Jurkat, Clone E6-1 (cell line): ENCODE data around the gene UST.
"Not testable (repeated sequence)": the region's sequence is repeated elsewhere in the genome, so short reads cannot be mapped to it uniquely, and the experiment has no call there.

Experiments
- DNase-seq: peaks from one replicate; pipeline ENCODE4 v3.0.0-alpha.2; 2011; ENCODE audit warnings: low read depth, low spot score
- H3K4me3 ChIP-seq: 2 replicates; pipeline ENCODE4 v1.5.1; 2011; ENCODE audit warnings: mild to moderate bottlenecking, low read length, control low read depth, moderate library complexity

Gene UST

DNA sequence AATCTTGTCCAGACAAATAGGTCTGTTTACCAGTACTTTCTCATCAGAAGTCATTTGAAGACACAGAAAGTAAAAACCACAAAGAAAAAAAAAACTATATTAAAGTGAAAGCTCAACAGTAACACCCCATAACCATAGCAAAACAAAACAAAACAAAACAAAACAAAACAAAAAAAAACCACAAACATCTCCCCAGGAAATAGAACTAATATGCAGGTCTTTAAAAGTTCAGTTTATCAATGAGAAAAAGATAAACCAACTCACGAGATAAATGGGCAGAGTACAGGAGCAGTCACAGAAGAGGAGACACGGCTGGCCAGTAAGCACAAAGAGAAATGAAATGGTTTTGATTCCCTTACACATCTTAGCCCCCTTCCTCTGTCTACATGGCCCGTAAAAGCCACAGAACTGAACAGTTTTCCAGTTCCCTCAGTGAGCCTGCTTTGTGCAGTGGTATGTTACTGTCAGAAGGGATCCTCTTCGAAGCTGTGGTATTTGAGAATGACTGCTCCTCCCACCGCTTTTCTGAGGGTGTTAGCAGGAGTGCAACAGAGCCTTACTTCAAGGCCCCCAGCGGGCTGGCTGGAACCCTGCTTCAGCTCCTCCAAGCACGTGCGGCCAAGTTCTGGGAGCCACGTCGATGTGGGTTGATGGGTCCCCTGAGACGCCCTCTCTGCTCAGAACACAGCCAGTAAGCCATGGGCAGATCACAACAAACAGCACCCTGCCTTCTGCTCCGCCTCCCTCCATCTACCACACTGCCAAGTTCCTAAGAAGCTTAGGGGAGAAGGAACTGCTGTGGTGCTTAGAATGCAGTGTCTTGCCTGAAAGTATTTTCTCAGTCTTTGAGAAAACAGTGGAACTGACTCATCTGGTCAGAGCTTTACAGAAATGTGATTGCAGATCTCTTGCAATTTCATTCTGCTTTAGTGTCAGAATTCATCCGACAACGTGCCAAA lies 14.0 kb downstream of the UST start:
- peak; percentile 84 for DNase-seq
- H3K4me3 ChIP-seq = peak overlapping the region; percentile 35

DNA sequence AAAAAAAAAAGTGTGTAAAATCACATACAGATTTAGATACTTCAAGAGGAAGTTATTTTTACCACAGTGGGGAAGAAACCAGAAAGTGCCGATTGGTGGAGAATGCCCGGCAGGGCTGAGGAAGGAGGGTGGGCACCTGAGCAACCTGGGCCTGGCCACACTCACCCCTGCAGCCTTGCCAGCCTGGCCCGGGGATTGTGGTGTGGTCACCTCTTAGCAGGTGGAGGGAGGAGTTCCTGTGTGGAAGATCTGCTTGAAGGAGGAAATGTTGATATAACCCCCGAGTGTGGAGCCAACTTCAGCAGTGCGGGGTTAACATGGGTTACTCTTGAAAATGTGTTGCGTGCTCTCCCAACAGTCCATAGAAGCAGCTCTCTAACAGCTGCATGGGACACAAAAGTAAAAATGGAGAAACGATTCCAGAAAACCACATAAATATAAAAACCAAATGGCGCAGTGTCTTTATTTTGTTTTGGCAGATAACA lies 14.7 kb downstream of the UST start:
- DNase-seq = peak; percentile 75
- peak overlapping the region; percentile 35 for H3K4me3 ChIP-seq

DNA sequence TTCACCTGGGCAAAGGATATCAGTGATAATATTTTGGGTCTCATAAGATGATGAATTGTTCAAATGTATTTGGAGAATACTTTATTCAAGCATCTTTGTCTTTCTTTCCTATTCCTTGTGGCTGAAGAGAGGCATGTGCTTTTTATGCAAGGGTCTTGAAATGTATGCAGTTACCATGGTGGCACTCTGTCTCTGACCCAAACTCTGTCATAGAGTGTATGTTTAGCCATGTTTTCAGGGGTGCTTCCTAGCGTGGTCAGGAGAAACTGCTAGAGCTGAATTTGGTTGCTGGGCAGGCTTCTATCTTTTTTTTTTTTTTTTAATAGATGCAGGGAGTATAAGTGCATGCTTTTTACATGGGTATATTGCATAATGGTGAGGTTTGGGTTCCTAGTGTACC lies 15.4 kb downstream of the UST start:
- DNase-seq = no peak
- no peak overlapping the region for H3K4me3 ChIP-seq

DNA sequence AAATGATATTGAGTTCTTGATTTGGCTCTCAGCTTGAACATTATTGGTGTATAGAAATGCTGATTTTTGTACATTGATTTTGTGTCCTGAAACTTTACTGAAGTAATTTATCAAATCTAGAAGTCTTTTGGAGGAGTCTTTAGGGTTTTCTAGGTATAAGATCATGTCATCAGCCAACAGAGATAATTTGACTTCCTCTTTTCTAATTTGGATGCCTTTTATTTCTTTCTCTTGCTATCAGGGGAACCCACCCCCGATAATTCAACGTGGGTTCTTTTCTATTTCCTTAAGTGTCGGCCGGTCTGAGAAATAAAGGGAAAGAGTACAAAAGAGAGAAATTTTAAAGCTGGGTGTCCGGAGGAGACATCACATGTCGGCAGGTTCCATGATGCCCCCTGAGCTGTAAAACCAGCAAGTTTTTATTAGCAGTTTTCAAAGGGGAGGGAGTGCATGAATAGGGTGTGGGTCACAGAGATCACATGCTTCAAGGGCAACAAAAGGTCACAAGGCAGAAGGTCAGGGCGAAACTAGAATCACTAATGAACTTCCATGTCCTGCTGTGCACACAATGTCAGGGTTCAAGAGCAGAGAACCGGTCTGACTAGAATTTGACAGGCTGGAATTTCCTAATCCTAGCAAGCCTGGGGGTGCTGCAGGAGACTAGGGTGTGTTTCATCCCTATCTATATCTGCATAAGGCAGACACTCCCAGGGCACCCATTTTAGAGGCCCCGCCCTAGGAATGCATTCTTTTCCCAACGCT lies 17.6 kb downstream of the UST start:
- not testable (repeated sequence) for DNase-seq, H3K4me3 ChIP-seq

DNA sequence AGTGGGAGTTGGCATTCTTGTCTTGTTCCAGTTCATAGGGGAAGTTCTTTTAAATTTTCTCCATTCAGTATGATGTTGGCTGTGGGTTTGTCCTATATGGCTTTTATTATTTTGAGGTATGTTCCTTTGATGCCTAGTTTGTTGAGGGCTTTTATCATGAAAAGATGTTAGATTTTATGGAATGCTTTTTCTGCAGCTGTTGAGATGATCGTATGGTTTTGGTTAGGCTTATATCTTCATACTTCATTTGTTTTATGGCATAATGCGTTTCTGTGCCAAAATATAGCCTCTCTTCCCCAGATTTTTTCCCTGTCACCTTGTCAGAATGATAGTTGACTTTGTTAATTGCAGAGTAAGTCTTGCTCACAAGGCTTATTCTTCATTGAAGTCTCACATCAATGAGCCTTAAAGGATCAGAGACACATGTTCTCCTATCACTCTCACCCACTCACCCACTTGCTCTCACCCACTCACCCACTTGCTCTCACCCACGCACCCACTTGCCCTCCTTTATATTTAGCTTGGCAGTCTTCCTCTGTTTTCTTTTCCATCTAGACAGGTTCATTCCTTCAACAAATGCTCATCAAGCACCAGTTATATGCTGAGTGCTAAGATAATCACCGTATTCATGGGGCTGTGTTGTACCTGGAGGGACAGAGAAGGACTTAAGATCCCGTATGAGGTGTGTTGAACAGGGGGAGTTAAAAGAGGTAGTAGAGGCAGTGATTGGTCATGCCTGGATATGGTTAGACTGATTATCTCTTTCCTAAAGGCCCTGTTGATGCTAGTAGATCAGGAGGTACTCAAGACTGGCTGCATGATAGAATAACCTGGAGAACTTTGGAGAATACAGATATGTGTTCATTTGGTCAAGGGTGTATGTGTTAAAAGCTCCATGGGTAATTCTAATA lies 19.3 kb downstream of the UST start:
- H3K4me3 ChIP-seq = no peak overlapping the region
- no peak for DNase-seq

DNA sequence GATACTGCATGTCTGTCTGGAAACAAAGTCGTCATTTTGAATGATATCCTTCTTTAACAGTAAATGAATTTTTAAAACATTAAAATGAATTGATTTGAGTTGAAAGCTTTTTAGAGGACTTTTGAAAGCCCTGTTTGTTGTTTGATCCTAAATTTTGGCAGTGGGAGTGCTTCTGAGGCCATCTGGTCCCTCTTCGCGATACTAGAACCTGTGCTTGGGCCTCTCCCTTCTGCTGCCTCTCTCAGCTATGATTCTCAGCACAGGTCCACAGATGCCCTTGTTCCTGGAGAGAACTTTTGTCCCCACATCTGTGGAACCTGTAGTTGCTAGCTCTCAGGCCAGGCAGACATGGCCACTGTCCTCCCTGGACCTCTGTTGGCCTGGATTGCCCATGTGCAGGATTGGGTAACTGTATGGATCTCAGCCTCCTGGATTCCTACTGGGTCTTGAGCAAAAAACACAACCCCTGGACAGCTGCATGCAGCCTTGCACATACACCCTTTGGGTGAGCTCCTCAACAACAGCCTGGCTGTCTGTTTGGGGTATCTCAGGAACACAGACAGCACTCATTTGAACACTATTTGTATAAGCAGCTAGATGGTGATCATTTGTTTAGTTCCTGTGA lies 21.9 kb downstream of the UST start:
- H3K4me3 ChIP-seq = no peak overlapping the region
- no peak for DNase-seq

DNA sequence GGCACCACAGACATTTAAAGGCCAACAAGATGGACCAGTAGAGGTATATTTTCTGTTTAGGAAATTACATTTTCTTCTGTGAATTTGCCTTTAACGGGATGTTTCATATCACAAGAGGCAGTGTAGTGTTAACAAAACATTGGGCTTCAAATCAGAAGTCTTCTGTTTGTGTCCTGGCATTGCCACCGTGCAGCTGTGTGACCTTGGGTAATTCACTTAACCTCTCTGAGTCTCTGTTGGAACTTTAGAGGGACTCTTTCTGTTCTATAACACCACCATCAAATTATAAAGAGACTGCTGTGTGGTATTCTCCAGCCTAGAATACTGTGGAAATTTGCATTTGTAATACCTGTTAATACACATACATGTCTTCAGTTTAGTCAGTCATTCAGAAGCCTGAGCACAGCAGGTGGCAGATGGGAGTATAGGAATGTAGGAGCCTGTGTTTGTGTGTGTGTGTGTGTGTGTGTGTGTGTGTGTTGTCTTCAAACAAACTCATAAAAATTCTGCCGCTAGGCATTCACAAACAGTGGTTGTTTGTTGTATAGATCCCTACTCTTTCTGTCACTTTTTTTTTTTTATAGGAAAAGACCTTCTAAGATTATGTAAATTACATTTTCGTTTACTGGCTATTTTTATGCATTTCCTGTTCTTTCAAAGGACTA lies 22.6 kb downstream of the UST start:
- no peak overlapping the region for H3K4me3 ChIP-seq
- DNase-seq = no peak

DNA sequence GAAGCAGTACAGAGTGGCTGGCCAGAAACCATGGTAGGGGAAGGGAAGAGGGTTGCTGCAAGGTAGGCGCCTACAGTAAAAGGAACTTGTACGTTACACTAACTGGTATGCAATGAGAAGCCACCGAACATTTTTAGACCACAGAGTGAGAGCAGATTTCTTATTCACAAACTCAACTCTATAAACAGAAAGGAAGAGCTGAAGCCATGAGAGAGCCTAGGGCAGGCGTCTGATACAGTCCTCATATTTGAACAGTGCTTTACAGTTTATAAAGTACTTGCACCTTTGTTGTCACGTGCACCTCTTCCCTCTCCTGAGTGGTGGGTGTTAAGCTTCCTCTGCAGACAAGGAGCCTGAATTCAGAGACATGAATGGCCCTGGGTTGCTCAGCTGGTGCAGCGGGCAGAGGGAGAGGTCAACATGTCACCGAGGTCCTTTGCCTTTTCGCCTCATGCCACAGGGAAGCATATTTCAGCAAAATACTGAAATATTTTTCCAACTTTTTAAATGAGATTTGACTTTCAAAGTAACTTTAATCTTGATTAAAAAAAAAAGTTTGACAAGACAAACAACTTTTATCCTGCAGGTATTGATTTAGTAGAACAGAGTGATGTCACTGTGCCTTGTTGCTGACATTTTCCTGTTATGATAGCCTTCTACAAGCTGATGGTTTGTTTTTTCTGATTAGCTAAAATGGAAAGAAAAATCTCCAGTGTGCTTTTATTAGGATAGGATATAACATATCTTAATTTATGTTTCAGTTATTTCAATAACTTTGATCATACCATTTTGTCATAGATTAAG lies 23.8 kb downstream of the UST start:
- peak; percentile 70 for DNase-seq

DNA sequence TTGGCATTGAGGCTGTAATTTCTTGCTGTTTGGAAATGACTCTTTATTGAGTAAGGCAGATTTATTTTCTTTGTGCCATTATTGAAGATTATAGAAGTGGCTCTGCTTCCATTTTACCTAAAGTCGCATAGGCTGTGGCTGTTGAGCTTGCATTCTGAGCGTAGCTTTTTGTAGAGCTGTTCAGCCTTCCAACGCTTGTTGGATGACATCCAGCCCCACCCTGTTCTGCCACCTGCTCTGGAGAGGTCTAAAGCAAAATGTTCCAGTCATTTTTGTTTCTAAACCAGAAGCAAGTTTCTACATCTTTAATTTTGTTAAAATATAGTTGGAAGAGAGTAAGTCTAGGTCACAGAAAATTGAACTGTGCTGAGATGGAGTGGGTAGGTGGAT lies 24.4 kb downstream of the UST start:
- H3K4me3 ChIP-seq = no peak overlapping the region
- peak; percentile 71 for DNase-seq

More for the DNA sequence above, 23.8 kb downstream of the UST start:
- peak overlapping the region; percentile 27 for H3K4me3 ChIP-seq

DNA sequence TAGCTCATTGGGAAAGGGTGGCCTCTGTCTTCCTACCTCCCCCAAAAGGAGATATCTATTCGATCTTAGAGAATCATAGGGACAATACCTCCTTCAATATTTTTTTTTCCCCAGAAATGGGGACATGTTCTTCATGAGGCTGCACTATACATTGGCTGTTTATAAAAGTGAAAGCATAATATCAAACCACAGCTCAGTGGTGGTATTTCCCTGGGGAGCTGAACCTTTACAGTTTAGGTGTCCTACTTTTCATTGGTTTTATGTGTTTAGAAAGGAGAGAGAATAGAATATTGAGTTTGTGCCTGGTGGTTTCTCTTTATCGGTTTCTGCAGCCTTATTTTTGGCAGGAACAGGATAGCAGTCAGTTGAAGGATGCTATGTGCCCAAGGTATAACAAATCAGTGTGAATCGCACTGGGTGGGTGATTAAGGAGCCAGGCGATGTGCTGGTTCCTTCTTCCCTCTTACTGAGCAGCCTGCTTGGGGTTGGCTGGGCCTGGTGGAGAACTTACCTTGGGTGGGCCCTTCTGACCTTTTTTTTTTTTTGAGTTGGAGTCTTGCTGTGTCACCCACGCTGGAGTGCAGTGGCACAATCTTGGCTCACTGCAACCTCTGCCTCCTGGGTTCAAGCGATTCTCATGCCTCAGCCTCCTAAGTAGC lies 25.2 kb downstream of the UST start:
- peak; percentile 78 for DNase-seq
- H3K4me3 ChIP-seq = 0 out of 2 replicates have a peak overlapping the region, but pooled peaks have one; percentile 15

DNA sequence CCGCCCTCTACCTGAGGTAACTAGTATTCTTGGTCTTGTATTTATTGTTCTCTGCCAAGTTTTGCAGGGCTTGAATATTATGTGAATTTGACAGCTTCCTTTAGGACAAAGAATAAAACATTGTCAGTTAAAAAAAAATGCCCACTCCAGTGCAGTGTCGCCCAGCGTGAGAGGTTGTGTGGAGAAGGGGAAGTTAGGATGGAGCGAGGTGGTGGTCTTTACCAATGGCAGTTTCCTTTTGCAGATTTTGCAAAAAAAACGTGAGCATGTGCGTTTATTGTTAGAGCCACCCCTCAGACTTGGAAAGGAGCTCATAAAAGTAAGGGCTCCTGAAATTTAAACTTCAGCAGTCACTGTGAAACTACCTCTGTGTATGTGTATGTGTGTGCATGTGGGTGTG lies 28.3 kb downstream of the UST start:
- no peak overlapping the region for H3K4me3 ChIP-seq
- no peak for DNase-seq

DNA sequence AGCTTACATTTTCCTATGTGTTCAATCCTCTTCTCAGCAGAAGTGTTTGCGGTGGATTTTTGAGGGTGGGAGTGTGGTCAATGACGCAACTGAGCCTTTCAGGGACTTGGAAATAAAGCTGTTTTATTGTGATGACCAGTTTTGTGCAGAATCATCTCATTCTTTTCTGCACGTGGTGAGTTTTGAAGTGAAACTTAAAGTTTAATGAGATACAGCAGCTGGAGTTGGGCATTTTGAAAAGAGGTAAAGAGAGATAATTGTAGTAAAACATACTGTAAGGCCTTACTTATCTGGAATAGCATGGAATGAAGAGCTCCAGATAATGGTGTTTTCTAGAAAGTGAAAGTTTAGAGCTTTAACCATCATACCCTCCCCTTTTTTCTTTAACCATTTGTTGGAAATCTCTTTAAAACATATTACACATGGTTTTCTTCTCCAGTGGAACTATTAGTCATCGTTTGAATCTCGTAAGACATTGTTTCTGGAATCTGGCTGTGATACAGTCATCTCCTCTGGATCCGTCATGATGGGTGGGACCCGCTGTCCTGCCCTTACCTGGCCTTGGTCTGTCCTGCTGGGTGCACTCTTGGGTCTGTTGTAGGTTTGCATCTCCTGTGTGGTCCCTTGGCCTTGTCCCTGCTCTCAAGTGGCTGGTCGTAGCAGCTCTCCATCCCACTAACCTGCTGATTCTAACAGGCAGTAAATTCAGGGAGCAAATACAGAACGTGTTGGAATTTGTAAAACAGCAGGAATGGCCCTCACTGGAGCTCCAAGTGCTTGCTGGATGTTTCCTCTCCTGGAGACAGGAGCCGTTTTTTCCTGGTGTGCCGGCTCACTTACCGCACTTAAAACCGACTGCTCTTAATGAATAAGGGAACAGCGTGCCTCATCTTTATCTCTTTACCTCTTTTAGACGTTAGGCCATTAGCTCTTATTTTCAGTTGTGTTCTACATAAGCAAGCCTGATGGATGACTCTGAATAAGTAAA lies 29.8 kb downstream of the UST start:
- H3K4me3 ChIP-seq = no peak overlapping the region
- DNase-seq = no peak

DNA sequence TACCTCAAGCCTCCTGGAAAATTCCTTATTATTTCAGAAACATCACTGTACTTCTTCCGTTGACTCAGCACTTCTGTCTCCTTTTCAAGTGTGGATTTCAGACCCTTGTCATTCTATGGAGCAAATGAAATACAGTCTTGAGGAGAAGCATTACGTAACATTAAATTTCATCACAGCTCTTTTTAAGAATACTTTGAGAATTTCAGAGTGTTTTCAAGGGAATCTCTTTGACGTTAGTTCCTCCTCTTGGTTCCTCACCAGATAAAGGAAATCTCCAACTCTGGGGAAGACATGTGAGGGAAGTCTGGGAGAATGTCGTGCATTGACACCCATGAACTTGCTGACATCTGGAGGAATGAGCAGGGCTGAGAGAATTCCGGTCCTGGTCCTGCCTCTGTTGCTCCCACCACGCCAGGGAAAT lies 32.3 kb downstream of the UST start:
- H3K4me3 ChIP-seq = no peak overlapping the region
- no peak for DNase-seq

DNA sequence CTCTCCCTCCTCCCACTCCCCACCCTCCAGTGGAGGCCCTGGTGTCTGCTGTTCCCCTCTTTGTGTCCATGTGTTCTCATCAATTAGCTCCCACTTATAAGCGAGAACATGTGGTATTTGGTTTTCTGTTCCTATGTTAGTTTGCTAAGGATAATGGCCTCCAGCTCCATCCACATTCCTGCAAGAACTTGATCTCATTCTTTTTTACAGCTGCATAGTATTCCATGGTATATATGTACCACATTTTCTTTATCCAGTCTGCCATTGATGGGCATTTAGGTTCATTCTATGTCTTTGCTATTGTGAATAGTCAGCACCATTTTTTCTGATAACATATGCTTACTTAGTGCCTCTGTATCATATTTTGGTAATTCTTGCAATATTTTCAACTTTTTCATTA lies 33.6 kb downstream of the UST start:
- not testable (repeated sequence) for H3K4me3 ChIP-seq, DNase-seq

DNA sequence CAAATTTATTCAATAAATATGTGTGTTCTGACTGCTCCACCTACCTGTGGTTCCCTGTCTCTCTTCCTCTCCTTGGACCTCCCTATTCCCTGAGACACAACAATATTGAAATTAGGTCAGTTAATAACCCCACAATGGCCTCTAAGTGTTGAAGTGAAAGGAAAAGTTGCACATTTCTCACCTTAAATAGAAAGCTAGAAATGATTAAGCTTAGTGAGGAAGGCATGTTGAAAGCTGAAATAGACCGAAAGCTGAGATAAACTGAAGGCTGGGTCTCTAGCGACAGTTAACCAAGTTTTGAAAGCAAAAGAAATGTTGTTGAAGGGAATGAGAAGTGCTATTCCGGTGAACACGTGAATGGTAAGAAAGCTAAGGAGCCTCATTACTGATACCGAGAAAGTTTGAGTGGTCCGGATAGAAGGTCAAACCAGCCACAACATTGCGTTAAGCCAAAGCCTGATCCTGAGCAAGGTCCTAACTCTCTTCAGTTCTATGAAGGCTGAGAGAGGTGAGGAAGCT lies 34.1 kb downstream of the UST start:
- H3K4me3 ChIP-seq = no peak overlapping the region
- no peak for DNase-seq

DNA sequence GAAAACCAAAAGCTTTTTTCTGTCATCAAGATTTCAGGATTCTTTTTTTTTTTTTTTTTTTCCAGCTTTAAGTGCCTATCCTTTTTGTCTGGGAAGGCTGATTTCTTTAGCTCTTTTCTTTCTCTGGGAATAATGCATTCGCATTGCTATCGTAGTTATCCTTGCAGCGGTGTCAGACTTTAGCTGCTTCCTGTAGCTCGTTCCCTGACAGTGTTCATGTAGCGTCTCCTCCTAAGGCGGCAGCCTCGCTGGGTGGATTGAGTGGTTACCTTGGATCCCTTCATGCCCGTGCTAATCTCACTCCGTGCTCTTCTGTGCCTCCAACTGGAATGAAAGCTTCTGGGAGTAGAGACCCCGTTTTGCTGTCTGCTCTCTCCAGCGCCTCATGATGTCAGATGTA lies 43.1 kb downstream of the UST start:
- no peak overlapping the region for H3K4me3 ChIP-seq
- no peak for DNase-seq
